Liver (tissue), 3 donors: ENCODE data around the gene KSR2.

Experiments
- CTCF ChIP-seq: fragments of 150-350 bp; IDR thresholded peaks from 2 replicates; pipeline ENCODE4 v1.5.1; 2017; ENCODE audit warnings: improper control_type of control experiment, low read depth, low read length; ENCODE audit not compliant: missing input control
- RAD21 ChIP-seq, 2 donors: IDR thresholded peaks; 2 replicates each; pipeline ENCODE4 v1.6.1; 2016; ENCODE audit warnings: antibody characterized with exemption in 2 of 2, mild to moderate bottlenecking in 2 of 2
- donor health status: healthy.
- donor health status: healthy.

GRCh38 chr12:117559978-117560377, 408.8 kb downstream of the KSR2 start:
- TF ChIP-seq CTCF = no peak
- TF ChIP-seq RAD21 (IDR thresholded peaks at IDR 0.05) = no peak
